Activated T-helper 1 cell treated with anti-CD3 and anti-CD28 coated beads, Interleukin-2, amount 50 U/mL, for 16 hours (primary cell): Measurements from ENCODE around the gene VDAC2.
"Not testable (repeated sequence)": the region's sequence is repeated elsewhere in the genome, so short reads cannot be mapped to it uniquely, and the experiment has no call there.

Source experiments
- DNase-seq, 2 donors: peaks; one replicate each; pipeline ENCODE4 v3.0.0-alpha.2; 2020; ENCODE audit warnings: low read depth in 1 of 2, low spot score in 1 of 2

The VDAC2 gene, protein sequence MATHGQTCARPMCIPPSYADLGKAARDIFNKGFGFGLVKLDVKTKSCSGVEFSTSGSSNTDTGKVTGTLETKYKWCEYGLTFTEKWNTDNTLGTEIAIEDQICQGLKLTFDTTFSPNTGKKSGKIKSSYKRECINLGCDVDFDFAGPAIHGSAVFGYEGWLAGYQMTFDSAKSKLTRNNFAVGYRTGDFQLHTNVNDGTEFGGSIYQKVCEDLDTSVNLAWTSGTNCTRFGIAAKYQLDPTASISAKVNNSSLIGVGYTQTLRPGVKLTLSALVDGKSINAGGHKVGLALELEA

DNA sequence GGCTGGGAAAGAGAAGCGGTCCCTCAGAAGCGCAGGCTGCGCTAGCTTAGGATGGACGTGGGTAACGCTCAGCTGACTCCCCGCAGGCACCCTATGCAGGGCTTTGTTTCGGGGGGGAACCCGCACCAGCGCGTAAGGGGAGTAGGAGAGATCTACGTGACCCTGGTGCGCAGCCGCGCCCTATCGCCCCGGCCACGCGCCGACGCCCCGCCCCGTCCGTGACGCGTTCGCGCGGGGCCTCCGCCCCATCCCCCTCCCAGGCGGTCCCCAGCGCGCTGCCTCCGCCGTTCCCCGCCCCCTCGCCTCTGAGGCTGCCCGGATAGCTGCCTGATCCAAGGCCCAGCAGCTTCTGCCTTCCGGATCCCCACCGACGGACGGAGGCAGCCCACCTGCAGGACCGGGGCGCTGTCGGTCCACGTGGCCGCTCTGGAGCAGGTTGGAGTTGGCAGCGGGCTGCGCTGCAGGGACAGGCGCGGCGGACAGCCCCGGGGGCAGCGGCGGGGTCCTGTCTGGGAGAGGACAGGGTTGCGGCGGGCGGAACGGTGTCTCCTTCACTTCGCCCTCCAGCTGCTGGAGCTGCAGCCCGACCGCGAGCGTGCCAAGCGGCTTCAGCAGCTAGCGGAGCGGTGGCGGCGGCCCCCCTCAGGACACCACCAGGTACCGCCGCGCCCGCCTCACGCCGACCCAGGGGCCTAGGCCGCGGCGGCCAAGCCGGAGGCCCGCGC lies at the start of gene VDAC2:
Gene VDAC2 (plus strand): TSS at position 515 of the 725 bp plus-strand sequence. CDS start 363 bp downstream, outside the sequence.
- peak; percentile 87 to 92 for DNase-seq

DNA sequence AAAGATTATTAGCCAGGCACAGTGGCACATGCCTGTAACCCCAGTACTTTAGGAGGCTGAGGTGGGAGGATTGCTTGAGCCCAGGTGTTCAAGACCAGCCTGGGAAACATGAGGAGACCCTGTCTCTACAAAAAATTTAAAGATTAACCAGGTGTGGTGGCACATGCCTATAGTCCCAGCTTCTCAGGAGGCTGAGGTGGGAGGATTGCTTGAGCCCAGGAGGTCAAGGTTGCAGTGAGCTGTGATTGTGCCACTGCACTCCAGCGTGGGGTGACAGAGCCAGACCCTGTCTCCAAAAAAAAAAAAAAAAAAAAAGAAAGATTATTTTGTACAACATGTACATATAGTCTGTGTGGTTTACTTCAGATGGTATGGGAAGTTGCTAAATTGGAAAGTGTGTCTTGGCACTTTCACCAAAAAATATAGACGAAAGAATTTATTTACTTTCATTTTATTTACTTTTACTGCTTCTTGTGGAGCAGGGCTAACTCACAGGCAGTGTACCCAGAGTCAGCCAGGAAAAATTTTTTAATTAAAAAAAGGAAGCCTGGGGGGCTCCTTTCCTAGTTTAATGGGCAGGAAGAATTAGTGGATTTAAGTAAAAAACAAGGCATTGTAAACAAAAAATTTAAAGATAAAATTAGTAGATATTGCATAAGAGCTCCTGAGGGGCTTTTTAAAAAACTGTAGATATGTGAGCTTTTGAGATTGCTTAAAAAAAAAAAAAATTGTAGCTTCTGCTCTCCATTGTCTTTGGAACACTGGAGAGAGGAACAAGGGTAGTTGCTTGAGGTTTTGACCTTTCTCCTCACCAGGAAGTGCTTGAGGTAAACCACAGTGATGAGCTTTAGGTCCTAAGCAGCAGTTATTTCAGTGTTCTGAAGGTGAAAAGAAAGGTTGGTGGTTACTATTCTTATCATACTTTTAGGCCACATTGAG lies 44.6 kb upstream of the VDAC2 start:
- DNase-seq, result no peak

DNA sequence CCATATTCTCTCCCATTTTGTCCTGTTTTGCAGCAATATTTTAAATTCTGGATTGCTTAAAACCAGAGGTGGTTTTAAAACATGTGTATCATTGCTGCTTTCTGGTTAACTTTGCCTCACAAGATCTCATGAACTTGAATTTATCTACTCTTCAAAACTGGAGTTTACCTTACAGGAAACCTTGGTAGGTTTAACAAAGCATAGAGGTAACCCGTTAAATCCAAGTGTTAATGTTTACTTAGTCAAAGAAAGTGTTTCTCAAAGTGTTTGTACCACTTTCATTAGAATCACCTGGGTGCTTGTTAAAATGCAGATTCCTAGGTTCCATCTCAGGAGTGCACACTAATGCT lies 44.0 kb upstream of the VDAC2 start:
- DNase-seq, result no peak

DNA sequence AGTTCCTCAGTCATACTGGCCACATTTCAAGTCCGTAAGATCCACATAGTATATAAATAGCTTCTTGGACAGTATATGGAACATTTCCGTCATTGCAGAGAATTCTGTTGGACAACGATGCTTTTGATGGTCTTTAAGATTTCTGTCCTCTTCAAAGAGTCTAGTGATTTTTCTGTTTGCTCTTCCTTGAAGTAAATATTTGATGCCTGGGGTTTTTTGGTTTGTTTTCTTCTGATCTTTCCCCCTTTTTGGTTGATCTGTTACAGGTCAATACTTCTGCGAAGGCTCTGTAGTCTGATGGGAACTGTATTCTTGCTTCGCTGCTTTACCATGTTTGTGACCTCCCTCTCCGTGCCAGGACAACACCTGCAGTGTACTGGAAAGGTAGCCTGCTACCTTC lies 42.3 kb upstream of the VDAC2 start:
- DNase-seq, result no peak

DNA sequence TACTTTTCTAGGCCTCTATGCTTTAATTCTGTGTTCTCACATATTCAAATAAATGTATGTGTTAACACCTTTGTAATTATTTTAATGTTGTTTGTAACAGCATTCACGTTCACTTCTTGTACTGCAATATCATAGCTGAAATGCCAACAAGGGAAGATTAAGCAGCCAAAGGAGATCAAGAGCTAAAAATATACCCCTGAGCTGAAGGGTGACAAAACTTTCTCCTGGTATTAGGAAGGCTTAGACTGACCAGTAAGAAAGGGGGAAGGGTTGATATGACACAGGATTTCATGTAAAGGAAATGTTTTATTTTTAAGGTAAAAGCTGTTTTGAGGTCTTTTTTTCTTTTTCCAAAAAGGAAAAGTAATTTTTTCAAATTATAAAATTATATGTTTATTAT lies 40.4 kb upstream of the VDAC2 start:
- DNase-seq, result no peak

DNA sequence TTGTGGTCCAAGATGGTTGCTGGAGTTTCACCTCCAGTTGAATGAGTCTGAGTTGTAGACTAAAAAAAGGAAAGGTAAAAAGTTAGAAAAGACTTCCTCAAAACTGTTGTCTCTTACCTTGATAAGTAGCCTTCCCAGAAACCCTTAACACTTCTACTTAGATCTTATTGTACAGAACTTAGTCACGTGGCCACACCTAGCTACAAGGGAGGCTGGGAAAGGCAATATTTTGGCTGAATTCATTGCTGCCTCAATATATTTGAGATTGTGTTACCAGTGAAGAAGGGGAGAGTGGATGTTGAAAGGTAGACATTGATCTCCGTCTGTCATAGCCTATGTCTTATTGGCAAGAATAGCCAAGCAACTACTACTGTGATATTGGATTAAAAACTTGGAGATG lies 35.5 kb upstream of the VDAC2 start:
- no peak for DNase-seq

DNA sequence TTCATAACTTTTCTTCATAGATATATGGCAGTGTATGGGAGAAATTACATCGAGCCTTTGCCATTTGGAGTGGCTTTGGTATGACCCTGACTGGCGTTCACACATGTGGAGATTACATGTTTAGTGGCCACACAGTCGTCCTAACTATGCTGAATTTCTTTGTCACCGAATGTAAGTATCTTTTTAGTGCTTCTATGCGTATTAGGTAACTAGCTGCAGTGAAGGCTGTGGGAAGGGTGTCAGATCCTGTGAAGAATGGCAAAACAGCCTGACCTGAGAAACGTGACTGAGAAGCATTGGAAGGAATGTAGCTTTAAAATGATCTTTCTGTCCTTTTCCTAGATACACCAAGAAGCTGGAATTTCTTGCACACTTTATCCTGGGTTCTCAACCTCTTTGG lies 34.5 kb upstream of the VDAC2 start:
- DNase-seq, result no peak

DNA sequence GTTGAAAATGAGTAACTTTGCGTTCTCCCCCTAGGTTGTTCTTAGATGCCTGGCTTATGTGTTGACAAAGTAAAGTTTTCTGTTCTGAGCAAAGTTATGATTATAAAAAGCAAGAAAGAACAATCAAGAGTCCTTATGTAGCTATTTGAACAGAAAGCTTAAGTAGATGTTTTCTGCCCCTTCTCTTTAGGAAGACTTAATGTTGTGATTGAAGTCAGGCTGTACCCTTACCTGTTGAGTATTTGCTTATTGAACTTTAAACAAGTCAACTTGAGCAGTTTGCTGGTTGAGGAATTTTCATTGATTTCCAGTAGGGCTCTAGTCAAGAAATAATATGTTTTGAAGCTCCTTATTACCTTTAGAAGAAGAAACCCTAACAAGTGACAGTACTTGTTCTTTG lies 33.9 kb upstream of the VDAC2 start:
- DNase-seq, result no peak

DNA sequence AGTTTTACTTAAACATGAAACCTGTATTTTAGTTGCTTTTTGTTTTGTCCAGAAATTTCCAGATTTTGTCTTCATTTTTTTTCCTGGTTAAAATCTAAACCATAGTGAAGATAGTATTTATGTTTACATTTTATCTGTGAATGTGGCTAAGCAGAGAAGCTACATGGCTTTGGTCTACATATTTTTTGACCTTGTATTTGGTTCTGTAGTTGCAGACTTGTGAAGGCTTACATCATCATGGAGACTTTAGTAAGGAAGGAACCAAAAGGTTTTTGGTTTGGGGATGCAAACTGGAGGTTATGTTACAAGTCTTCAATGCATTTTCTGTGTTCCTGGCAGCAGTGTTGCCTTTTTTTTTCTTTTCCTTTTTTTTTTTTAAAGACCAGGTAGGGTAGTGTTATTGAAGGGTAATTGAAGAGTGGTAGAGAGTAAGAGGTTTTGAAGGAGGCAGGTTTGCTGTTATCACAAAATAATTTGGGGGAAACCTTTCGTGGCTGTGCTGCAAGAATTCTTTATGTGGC lies 30.9 kb upstream of the VDAC2 start:
- no peak for DNase-seq

DNA sequence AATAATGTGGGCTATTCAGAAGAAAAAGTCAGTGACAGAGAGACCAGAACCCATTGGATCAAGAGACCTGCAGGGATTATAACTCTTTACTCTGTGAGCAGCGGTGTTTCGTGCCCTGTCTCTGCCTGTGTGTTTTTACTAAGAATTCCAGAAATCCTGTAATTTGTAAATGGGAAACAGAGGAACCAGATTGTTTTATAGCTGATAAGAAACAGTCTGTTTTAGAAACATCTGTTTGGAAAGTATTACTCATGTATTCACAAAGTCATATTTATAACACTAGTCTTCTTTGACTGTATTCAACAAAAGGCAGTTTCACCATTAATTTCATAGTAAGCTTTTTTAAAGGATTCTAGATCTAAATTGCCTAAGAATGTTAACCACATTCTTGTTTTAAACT lies 30.0 kb upstream of the VDAC2 start:
- DNase-seq, result no peak

DNA sequence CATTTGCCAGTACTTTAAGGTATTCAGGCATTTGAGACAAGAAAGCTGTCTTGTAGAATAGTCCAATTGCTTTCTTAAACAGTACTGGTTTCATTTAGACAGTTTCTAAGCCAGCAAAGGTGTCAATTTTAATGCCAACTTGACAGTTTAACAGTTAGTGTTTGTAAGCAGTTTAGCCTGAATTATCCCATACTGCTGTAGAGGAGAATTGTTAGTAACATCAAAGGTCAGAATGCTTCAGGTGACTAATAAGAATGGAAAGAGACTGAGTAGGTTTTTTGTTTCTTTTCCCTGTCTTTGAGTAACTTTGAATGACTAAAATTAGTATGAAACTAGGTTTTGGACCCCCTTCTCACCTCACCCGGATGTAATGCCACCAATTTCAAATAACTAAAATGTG lies 29.5 kb upstream of the VDAC2 start:
- DNase-seq, result no peak

DNA sequence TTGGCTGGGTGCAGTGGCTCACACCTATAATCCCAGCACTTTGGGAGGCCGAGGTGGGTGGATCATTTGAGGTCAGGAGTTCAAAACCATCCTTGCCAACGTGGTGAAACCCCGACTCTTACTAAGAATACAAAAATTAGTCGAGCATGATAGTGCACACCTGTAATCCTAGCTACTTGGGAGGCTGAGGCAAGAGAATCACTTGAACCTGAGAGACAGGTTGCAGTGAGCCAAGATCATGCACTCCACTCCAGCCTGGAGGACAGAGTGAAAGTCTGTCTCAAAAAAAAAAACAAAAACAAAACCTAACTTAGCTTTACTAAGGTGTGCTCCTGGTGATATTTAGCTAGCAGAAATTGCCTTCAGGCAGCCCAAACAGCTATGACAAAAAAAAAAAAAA lies 24.3 kb upstream of the VDAC2 start:
- no peak for DNase-seq

DNA sequence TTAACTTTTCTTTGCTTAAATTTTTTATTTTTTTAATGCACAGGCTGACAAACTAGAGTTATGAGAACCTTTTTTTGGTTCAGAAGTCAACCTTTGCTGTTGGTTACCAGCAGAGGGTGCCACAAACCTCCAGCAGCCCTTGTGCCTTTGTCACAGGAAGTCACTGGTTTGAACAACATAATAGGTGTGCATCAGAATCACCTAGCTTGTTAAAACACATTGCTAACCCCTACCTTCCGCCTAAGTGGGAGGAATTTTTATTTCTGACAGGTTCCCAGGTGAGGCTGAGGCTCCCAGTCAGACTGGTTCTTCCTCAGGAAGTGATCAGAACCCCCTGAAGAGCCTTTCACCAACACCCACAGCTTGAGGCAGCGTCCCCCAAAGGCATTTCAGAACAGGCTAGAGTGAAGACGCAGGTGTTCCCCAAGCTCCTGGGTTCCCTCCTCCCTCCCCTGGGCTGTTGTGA lies 22.6 kb upstream of the VDAC2 start:
- peak; percentile 40 to 44 for DNase-seq

DNA sequence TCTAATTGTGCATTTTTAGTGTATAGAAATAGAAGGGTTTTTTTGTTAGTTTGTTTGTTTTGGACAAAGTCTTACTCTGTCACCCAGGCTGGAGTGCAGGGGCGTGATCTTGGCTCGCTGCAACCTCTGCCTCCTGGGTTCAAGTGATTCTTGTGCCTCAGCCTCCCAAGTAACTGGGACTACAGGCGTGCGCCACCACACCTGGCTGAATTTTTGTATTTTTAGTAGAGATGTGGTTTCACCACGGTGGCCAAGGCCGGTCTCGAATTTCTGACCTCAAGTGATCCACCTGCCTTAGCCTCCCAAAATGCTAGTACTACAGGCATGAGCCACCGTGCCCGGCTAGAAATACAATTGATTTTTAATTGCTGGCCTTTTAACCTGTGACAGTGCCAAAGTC lies 22.1 kb upstream of the VDAC2 start:
- DNase-seq, result not testable (repeated sequence)

DNA sequence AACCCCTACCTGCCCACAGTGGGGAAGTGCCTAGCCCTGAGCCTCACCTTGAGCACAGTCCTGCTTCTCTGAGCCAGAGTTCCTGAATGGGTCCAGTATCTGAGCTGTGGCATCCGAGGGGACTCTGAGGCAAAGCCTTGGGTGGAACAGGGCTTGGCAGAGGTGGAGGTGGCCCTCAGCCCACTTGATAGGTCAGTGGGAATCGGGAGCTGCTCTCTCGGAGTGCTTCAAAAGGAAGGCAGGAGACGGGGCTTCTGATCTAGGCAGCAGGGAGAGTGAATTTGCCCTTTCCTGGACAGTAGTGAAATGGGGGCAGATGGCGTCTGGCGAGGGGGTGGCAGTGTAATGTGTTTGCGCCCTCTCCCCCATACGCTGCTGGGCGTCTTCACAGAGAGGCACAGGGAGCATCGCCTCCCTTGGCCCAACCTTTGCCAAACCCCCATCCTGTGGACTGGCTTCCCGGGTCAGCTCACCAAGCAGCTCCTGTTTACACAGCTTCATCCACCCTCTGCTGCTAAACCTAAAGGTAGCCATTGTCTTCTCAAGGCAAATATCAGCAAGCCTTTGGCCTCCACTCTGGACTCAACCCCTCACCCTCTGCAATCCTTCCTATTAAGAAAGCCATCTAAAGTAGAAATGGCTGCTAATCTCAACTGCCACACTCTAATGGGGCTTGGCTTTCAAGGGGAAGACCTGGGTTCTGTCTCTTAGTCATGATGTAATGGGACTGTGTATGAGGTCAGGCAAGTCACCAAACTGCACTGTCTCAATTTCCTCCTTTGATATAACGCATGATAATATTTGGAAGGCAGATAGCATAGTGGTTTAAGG lies 21.1 kb upstream of the VDAC2 start:
- DNase-seq, result no peak

DNA sequence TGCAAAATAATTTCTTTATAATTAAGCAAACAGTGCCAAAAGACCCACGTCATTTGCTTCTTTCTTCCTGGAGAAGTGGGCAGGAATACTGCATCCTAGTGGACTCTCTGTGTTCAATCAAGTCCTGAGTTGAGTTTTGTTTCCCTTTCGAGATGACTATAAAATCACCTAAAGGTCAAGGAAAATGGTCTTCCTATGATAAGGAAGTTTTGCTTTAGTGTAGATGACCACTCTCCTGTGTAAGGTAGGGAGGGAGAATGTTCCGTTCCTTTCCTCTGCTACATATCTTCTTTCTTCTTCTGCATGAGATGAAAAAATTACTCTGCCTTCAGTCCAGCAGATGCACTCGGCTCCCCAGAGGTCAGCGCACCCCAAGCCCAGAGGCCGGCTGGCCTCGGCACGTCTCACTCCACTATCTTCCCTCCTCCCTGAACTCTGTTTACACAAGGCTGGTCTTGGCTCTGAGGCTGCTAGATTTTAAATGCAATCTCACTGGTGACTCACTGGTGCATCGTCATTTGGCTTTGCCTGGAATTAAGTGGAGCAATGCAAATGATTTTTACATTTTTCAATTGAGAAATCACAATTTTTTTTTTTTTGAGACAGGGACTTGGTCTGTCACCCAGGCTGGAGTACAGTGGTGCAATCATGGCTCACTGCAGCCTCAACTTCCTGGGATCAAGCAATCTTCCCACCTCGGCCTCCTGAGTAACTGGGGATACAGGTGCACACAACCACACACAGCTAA lies 18.6 kb upstream of the VDAC2 start:
- no peak for DNase-seq

DNA sequence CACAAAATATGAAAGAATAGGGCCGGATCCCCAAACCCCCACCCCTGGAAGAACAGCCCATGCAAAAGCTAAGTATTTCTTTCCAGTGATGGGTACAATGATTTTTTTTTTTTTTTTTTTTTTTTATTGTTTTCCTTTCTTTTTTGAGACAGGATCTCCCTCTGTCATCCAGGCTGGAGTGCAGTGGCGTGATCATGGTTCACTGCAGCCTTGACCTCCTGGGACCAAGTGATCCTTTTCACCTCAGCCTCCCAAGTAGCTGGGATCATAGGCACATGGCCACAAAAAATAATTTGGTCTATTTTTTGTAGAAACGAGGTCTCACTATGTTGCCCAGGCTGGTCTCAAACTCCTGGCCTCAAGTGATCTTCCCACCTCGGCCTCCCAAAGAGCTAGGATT lies 16.0 kb upstream of the VDAC2 start:
- DNase-seq, result not testable (repeated sequence)

DNA sequence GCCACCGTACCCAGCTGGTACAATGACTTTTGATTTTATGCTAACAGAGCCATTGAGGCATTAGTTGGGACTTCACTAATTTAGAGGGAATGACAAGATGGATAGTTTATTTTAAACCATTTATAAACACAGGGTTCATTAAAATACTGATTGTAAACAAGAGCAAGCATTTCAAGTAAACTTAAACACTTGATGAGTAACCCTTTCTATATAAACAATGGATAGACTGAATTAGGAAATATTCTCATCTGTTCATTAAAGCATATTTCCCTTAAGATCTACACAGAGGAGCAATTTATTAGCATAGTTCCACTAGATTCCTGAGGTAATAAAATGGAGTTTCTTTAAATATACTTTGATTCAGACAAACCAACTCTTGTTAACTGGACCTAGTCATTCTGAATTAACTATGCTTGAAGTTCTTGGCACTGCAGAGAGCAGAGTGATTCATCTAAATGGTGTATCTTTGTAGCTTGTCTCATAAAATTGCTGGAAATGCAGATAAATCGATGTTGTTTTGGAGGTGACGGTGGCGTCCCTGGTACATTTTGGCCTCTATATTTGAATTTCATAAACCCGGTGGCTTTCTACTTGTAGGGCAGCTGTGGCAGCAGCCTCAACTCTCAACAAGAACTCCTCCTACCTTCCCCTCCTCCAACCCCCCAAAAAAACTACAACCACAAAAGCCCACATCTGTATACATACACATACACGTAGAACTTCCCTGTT lies 15.4 kb upstream of the VDAC2 start:
- DNase-seq, result no peak

DNA sequence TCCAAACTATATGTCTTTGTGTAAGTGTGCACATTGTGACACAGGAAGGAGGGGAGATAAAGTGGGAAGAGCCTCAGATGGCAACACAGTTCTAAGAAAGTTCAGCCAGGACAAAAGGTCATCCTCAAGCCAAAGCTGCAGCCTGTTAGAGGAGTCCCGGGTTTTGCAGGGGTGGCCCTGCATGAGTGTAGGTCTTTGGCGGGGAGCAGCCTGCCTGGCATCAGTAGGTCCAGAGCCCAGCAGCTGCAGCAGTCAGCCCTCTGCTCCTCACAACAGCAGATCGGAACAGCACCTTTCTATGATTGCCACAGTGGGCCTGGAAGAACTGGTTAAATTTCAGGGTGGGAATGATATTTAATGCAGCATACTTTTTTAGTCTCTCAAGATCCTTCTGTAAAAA lies 13.5 kb upstream of the VDAC2 start:
- DNase-seq, result no peak
